ENCODE measurements around the gene NR6A1.

DNA sequence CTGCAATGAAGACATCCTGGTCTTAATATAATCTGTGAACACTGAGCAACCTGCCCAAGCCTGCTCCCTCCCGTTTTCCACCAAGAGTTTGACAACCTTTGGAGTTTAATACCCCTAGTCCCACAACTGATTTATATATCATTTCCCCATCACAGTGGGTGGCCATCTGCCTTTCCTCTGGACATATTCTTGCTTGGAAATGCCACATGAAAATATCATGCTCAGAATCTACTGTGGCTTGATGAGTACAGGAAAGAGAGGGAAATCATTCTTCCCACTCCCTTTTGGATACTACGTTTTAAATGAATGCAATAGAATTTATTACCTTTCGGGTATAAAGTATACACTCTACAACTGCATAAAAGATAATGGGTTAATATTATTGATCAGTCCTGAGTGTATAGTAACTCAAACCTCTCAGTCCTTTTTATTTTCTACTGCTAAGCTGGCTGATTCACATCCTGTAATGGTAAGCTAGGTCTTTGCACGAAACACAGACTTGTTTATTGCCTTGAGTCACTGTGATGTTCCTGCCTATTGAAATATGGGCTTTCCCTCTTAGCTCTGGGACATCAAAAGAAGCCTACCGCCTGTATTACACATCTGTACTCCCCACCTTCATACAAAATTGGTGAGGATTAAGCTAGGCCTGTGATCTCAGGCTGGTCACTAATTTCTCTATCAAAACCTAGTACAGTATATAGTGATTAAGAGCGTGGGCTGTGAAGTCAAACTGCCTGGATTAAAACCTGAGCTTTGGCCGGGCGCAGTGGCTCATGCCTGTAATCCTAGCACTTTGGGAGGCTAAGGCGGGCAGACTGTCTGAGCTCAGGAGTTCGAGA is 196.4 kb downstream of the NR6A1 start:
- no peak for TF ChIP-seq CTCF (IDR thresholded peaks at IDR 0.05)
- TF ChIP-seq POLR2A (IDR thresholded peaks at IDR 0.05; ENCODE audit: low read depth), result no peak
- no peak for TF ChIP-seq POLR2AphosphoS5 (IDR thresholded peaks at IDR 0.05)

All from esophagus muscularis mucosa (tissue), 3 donors.